ENCODE results near the gene RPUSD2.
A peak's percentile ranks its signal among the peaks of the same experiment; 100 is the strongest.

Gene RPUSD2

DNA sequence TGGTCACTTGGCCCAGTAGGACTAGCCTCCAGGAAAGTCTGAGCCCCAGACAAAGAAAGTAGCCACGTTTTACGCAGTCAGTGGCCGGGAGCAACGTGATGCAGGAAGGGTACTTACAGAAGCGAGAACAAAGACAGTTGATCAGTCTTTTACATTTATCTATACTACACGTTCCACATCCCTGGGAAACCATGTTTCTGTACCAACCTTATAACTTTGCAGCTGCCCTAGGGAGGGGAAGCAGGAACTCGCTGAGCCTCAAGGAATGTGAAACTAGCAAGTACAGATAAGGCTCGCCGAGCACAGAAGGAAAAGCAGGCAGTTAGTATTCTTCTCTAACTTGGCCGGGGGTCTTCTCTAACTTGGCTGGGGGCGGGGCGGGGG, 21.6 kb downstream of the RPUSD2 start:
- TF ChIP-seq GATA3 (IDR thresholded peaks at IDR 0.05; ENCODE audit: low read depth, low read length) (no peak), GATA2 (IDR thresholded peaks at IDR 0.05; ENCODE audit: low read depth, low read length) (no peak)

DNA sequence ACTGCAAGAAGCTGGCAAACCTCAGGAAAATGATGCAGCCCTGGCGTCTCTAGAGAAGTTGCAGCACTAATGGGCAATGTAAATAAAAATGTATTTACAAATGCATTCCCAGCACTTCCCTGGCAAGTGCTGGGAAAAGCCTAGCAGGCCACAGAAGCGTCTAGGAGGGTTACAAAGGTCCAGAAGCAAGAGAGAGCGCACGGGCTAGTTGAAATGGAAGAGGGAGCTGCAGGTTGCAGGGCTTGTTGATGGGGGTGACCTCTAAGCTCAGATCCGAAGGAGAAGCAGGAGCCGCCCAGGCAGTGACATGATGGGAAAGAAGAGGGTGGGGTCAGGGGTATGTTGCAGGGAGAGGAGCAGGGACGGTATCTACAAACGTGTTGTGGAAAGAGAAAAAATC, 22.3 kb downstream of the RPUSD2 start:
- TF ChIP-seq GATA3 (IDR thresholded peaks at IDR 0.05; ENCODE audit: low read depth, low read length) (no peak), GATA2 (IDR thresholded peaks at IDR 0.05; ENCODE audit: low read depth, low read length) (no peak)

DNA sequence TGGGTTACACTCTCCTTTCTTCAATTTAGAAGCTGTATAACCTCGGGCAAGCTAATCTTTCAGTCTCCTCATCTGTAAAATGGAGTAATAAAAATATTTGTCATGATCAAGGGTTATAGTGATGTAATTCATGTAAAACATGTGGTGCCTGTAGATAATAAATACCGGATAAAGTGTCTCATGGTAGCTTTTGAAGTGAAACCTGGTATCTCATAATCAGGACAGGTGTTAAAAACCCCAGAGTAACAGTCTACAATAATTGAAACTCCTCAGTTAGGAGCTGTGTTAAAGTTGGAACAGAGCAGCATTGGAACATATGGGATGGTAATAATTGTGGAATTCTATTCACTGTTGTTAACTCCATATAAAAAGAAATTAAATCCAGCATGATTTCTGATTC, 24.1 kb downstream of the RPUSD2 start:
- TF ChIP-seq GATA2 (IDR thresholded peaks at IDR 0.05; ENCODE audit: low read depth, low read length) (no peak), GATA3 (IDR thresholded peaks at IDR 0.05; ENCODE audit: low read depth, low read length) (0 out of 2 replicates have a peak, but pooled peaks have one; percentile 22)

DNA sequence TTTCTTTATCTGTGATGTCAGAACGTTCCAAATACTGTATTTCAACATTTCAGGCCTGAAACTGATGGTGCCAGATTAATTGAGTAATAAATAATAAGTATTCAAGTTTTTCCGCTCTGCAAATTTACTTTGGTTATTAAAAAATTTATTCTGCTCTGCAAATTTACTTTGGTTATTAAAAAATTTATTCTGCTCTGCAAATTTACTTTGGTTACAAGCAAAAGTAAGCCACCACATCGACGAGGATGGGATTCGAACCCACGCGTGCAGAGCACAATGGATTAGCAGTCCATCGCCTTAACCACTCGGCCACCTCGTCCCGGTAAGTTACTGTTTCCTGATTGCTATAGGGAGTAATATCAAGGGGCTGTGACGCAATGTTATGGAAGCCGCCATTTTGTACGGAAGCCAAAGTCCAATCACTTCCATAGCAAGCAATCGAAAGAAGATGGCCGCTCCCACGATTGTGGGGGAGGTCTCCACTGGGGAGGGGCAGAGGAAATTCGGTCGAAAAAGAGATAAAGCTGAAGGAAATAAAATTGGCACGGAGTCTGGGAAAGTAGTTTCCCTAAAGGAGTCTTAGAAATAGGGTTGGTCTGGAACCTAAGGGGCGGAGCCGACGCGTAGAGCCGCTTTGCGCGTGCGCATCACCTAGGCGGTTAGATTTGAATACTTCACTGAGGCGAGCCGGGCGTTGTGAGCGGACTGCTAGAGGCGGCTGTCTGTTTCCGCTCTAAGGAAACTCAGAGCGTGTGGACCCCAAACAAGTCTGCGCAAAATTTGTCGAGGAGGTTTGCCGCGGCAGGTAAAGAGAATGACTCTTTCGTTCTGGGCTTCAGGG, 24.7 kb downstream of the RPUSD2 start, which contains the start of gene KNL1:
TSS of gene KNL1 (plus strand) at position 662 of the 841 bp plus-strand sequence. CDS start 8,683 bp downstream, outside the sequence.
- no peak for TF ChIP-seq GATA2 (IDR thresholded peaks at IDR 0.05; ENCODE audit: low read depth, low read length)
- no peak for TF ChIP-seq GATA3 (IDR thresholded peaks at IDR 0.05; ENCODE audit: low read depth, low read length)

DNA sequence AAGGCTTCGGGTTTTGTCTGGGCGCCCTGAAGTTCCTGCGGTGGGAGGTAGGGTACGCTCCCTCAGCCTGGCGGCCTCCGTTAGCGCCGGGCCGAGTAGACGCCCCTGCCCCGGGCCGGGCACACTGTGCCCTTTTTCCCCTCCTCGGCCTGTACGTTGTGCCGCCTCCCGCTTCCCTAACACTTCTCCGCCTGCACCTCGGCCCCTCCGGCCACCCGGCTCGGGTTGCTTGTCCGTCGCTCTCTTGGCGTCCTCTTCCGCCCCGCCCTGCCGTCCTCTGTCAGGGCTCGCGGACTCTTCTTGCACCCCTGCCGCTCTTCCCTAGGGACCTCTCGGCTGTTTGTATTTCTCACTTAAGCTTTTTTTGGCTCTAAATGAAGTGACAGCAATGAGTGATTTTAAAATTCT, 25.3 kb downstream of the RPUSD2 start:
- TF ChIP-seq GATA2 (IDR thresholded peaks at IDR 0.05; ENCODE audit: low read depth, low read length), result no peak
- no peak for TF ChIP-seq GATA3 (IDR thresholded peaks at IDR 0.05; ENCODE audit: low read depth, low read length)

DNA sequence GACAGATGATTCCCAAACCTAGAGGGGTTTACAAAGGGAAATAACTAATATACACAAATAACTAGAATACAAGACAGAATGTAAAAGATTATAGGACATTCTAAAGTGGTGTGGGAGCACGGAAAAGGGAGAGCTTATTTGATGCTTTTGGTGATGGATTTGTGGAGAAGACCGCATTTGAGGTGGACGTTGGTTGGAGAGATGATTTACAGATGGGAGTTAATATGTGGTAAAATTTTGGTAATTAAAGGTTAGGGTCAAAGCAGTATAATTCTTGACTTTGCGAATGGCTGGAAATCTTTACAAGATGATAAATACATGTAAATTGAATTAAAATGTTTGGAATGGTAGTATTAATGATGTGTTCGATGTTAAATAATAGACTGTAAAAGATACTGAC, 26.1 kb downstream of the RPUSD2 start:
- TF ChIP-seq GATA3 (IDR thresholded peaks at IDR 0.05; ENCODE audit: low read depth, low read length) (no peak), GATA2 (IDR thresholded peaks at IDR 0.05; ENCODE audit: low read depth, low read length) (no peak)

DNA sequence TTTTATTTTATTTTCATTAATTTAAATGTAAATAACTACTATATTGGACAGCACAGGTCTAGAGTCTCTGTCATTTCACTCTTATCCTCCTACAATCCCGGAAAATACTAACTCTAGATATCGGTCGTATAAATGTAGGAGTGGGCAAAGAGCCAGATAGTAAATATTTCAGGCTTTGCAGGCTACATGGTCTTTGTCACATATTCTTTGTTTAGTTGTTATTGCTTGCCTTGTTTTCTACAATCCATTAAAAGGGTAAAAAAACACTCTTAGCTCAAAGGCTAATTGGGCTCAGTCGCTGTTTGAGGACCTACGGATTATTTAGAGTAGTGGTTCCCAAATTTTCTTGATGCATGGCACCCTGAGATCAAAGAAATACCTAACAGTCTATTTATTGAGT, 26.7 kb downstream of the RPUSD2 start:
- no peak for TF ChIP-seq GATA2 (IDR thresholded peaks at IDR 0.05; ENCODE audit: low read depth, low read length)
- no peak for TF ChIP-seq GATA3 (IDR thresholded peaks at IDR 0.05; ENCODE audit: low read depth, low read length)

DNA sequence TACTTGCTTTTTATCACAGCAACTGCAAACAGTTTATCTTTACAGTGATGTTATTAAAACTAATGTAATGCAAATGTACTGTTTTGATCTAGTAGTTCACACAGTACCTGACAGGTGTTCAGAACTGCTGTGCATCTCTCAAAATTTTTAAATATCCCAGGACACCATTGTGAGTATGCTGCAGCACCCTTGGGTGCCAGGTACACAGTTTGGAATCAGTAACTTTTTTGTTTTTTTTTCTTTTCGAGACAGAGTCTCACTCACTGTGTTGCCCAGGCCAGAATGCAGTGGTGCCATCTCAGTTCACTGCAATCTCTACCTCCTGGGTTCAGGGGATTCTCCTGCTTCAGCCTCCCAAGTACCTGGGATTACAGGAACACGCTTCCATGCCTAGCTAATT, 27.9 kb downstream of the RPUSD2 start:
- TF ChIP-seq GATA3 (IDR thresholded peaks at IDR 0.05; ENCODE audit: low read depth, low read length), result no peak
- no peak for TF ChIP-seq GATA2 (IDR thresholded peaks at IDR 0.05; ENCODE audit: low read depth, low read length)

DNA sequence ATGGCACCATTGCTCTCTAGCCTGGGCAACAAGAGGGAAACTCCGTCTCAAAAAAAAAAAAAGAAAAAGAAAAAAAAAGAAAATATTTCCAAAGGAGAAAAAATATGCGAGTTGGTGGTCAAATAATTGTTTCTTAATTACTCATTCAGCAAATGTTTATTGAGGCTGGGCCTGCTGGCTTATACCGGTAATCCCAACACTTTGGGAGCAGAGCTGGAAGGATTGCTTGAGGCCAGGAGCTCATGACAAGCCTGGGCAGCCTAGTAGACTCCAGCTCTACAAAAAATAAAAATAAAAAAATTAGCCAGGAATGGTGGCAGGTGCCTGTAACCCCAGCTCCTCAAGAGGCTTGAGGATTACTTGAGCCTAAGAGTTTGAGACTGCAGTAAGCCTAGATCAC, 29.0 kb downstream of the RPUSD2 start:
- TF ChIP-seq GATA2 (IDR thresholded peaks at IDR 0.05; ENCODE audit: low read depth, low read length), result no peak
- no peak for TF ChIP-seq GATA3 (IDR thresholded peaks at IDR 0.05; ENCODE audit: low read depth, low read length)

DNA sequence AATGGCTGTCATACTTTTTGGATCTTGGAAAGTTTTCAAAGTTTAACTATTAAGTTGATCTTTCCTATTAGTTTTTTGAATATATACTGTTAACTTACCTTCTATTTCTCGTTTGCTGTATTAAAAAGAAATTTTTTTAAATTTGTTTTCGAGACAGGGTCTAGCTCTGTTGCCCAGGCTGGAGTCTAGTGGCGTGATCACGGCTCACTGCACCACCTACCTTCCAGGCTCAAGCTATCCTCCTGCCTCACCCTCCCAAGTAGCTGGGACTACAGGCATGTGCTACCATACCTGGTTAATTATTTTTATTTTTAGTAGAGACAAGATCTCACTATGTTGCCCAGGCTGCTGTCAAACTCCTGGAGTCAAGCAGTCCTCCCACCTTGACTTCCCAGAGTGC, 29.6 kb downstream of the RPUSD2 start:
- no peak for TF ChIP-seq GATA3 (IDR thresholded peaks at IDR 0.05; ENCODE audit: low read depth, low read length)
- TF ChIP-seq GATA2 (IDR thresholded peaks at IDR 0.05; ENCODE audit: low read depth, low read length), result no peak

DNA sequence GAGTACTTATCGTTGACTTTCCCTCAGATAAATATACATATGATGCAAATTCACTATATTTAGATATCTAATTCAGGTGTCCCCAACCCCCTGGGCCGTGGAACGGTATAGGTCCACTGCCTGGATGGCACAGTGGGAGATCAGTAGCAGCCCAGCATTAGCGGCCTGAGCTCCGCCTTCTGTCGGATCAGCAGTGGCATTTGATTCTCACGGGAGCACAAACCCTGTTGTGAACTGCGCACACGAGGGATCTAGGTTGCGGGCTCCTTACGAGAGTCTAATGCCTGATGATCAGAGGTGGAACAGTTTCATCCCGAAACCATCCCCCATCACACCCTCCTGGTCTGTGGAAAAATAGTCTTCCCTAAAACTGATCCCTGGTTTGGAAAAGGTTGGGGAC, 31.9 kb downstream of the RPUSD2 start:
- TF ChIP-seq GATA2 (IDR thresholded peaks at IDR 0.05; ENCODE audit: low read depth, low read length) (no peak), GATA3 (IDR thresholded peaks at IDR 0.05; ENCODE audit: low read depth, low read length) (no peak)

DNA sequence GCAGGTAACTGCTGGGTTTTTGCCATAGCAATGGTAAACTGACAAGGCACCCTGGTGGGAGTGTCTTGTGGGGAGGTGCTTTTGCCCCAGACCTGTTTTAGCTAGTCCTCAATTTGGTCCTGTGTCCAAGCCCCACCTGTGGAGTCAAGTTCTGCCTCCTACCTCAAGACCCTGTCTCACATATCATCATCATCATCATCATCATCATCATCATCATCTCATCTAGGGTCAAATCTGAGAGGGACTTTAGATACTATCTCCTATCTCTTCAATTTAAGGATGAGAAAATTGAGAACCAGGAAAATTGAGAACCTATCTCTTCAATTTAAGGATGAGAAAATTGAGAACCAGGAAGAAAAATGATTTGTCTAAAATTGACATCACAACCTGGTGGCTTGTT, 34.8 kb downstream of the RPUSD2 start:
- TF ChIP-seq GATA2 (IDR thresholded peaks at IDR 0.05; ENCODE audit: low read depth, low read length), result no peak
- TF ChIP-seq GATA3 (IDR thresholded peaks at IDR 0.05; ENCODE audit: low read depth, low read length), result no peak

DNA sequence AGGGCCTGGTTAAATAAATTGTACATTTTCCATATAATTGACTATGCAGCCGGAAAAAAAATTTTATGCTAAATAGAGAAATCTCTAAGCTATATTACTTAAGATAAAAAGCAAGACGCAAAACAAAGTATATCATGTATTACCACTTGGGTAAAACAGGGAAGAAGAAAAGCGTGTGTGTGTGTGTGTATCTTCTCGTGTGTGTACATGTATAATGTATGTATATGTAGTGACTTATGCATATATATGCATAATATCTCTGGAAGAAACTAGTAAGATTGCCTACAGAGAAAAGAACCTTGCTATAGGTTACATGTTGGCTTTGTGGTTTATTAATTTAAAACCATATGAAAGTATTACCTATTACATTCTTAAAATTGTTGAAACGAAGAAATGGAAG, 44.0 kb downstream of the RPUSD2 start:
- no peak for TF ChIP-seq GATA2 (IDR thresholded peaks at IDR 0.05; ENCODE audit: low read depth, low read length)
- TF ChIP-seq GATA3 (IDR thresholded peaks at IDR 0.05; ENCODE audit: low read depth, low read length), result no peak

DNA sequence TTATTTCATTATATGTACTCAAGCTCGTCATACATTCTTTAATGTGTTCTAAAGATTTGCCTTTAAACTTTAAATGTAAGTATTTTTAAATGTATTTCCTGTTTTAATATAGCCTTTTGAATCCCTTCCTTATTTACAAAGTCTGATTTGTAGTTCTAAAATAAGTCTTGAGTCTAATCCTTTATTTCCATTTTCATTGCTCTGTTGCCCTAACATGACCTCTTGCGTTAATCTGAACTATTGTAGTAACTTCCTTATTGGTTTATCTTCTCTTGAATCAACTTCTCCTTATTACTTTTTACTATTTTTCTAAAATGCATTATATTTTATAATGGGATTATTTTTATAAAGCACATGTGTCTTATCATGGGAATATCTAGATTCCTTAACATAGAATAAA, 48.9 kb downstream of the RPUSD2 start:
- TF ChIP-seq GATA2 (IDR thresholded peaks at IDR 0.05; ENCODE audit: low read depth, low read length) (no peak), GATA3 (IDR thresholded peaks at IDR 0.05; ENCODE audit: low read depth, low read length) (no peak)

DNA sequence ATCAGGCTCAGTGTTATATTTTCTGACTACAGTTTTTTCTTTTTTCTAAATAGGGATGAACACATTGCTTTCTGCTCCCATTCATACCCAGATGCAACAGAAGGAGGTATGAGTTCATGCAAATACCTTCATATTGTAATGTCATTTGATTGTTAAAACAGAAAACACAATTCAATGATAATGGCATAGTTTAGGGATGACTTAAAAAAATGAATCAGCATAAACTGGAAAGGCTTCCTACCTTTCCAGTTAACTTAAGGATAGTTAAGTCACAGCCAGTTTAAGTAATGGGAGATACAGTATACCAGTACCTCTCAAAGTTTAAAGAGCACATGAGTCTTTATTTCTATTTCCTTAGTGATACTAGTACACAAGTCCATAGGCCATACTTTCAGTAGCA, 49.8 kb downstream of the RPUSD2 start:
- TF ChIP-seq GATA3 (IDR thresholded peaks at IDR 0.05; ENCODE audit: low read depth, low read length) (no peak), GATA2 (IDR thresholded peaks at IDR 0.05; ENCODE audit: low read depth, low read length) (no peak)

All from SH-SY5Y (cell line).